ENCODE measurements around the gene SPECC1. TPM values are rescaled to one million over a fixed set of nuclear protein-coding genes. Genes with fewer than 3 reads are reported as not detected.

The SPECC1 gene
- total RNA-seq, 2 donors from 2014 or later: 15.8 to 17.4 TPM

DNA sequence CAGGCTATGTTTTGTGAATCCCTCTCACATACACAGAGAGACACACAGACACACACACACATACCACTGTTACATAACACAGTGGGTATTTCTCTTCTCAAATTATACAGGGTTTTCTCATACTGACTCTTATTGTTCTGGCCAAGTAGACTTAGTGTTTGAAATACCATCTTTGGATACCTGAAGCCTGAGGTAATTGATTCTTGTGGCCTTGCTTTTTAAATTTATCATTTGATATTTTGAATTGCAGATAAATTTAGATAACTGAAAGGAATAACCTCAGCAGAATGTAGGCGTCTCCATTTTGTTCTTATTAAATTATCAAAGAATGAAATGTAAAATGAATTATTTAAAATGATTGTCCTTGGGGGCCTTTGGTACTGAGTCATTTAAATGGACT lies 234.4 kb downstream of the SPECC1 start:
- Histone ChIP-seq H3K36me3 (replicated peaks in 1 of 2; ENCODE audit: insufficient read depth in 1 of 2, low read depth in 2 of 2) (no peaks in the 10 kb centered on the region), H3K4me1 (no peaks in the 10 kb centered on the region), H3K27me3 (no peaks in the 10 kb centered on the region), H3K9me3 (no peaks in the 10 kb centered on the region), H3K4me3 (no peak overlapping the region), H3K27ac (no peak overlapping the region)
- TF ChIP-seq POLR2A (IDR thresholded peaks at IDR 0.05): no peak
- TF ChIP-seq, protein P1, sequence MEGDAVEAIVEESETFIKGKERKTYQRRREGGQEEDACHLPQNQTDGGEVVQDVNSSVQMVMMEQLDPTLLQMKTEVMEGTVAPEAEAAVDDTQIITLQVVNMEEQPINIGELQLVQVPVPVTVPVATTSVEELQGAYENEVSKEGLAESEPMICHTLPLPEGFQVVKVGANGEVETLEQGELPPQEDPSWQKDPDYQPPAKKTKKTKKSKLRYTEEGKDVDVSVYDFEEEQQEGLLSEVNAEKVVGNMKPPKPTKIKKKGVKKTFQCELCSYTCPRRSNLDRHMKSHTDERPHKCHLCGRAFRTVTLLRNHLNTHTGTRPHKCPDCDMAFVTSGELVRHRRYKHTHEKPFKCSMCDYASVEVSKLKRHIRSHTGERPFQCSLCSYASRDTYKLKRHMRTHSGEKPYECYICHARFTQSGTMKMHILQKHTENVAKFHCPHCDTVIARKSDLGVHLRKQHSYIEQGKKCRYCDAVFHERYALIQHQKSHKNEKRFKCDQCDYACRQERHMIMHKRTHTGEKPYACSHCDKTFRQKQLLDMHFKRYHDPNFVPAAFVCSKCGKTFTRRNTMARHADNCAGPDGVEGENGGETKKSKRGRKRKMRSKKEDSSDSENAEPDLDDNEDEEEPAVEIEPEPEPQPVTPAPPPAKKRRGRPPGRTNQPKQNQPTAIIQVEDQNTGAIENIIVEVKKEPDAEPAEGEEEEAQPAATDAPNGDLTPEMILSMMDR (IDR thresholded peaks at IDR 0.05): no peak
- intact Hi-C loops (cut with DNase I): no loop called here
- WGBS, 2 donors: 70 to 90% methylated on average over 1 of the region's 1 CpG
- no peak for DNase-seq
- no peak for ATAC-seq

DNA sequence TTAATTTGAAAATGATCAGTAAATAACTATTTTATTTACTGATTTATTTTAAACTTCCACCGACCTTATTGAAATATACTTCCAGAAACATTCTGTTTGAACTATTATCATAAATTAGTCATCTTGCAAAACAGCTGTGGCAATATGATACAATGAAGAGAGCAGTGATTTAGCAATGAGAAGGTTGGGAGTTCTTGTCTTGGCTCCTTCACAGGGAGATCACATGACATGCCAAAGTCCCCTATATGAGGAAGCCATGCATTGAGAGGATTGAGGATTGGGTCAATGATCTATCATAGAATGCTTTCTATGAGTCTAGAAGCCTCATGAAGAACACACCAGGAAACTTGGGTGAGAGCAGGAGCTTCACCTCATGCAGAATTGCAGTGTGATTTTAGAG lies 235.5 kb downstream of the SPECC1 start:
- 64 to 79% methylated on average over 1 of the region's 1 CpG for WGBS, 2 donors
- TF ChIP-seq, protein P1 (IDR thresholded peaks at IDR 0.05): no peak
- TF ChIP-seq POLR2A (IDR thresholded peaks at IDR 0.05): no peak
- intact Hi-C loops (cut with DNase I): no loop called here

DNA sequence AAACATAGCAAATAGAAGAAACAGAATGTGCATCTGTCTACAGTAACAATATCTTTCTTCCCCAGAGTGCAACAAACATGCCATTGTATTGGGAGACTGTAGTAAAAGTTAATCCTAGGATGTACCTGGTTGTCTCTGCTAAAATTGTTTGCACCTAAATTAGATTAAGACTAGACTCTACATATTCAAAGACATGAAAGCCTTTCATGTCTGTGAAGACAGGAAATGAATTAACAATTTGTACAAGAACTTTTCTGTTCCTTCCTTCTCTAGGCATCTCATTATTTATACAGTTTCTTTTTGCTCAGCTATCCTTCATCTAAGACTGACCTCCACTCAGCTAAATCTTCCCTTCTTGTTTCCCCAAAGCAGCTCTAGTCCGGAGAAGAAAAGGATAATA lies 237.5 kb downstream of the SPECC1 start:
- ATAC-seq (no peak), DNase-seq (no peak)
- Histone ChIP-seq H3K4me1 (no peaks in the 10 kb centered on the region), H3K9me3 (no peaks in the 10 kb centered on the region), H3K4me3 (no peak overlapping the region), H3K27ac (no peak overlapping the region), H3K27me3 (no peaks in the 10 kb centered on the region), H3K36me3 (replicated peaks in 1 of 2; ENCODE audit: insufficient read depth in 1 of 2, low read depth in 2 of 2) (no peaks in the 10 kb centered on the region)
- 81 to 91% methylated on average over 1 of the region's 1 CpG for WGBS, 2 donors
- TF ChIP-seq, protein P1 (IDR thresholded peaks at IDR 0.05): no peak
- TF ChIP-seq POLR2A (IDR thresholded peaks at IDR 0.05): no peak
- intact Hi-C loops (cut with DNase I): no loop called here

More for the DNA sequence above, 235.5 kb downstream of the SPECC1 start:
- no peak overlapping the region for H3K4me3 ChIP-seq
- no peak overlapping the region for H3K27ac ChIP-seq
- no peaks in the 10 kb centered on the region for H3K4me1 ChIP-seq
- H3K27me3 ChIP-seq: no peaks in the 10 kb centered on the region
- H3K36me3 ChIP-seq (replicated peaks in 1 of 2; ENCODE audit: insufficient read depth in 1 of 2, low read depth in 2 of 2): no peaks in the 10 kb centered on the region
- no peaks in the 10 kb centered on the region for H3K9me3 ChIP-seq
- ATAC-seq (no peak), DNase-seq (no peak)

DNA sequence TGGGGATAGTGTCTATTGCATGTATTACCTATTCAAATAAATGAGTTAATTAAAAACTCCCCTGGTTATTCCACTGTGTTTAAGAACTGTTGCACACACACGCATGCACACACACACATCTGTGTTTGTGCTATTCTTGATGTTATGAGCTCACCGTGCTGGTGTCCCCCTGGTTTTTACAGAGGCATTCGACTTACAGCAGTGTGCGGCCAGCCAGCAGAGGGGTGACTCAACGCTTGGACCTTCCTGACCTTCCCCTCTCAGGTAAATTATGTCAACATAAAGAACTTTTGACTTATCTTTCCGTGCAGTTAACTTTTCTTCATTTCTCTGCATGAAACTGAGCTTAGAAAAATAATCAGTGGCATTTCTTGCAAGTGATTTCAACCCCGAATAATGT lies 244.2 kb downstream of the SPECC1 start:
- Histone ChIP-seq H3K27ac (no peak overlapping the region), H3K36me3 (replicated peaks in 1 of 2; ENCODE audit: insufficient read depth in 1 of 2, low read depth in 2 of 2) (no peaks in the 10 kb centered on the region), H3K9me3 (no peaks in the 10 kb centered on the region), H3K4me1 (no peaks in the 10 kb centered on the region), H3K27me3 (no peaks in the 10 kb centered on the region), H3K4me3 (no peak overlapping the region)
- TF ChIP-seq POLR2A (IDR thresholded peaks at IDR 0.05): no peak
- TF ChIP-seq, protein P1 (IDR thresholded peaks at IDR 0.05): no peak
- intact Hi-C loops (cut with DNase I): no loop called here
- 77 to 84% methylated on average over 7 of the region's 7 CpGs for WGBS, 2 donors
- DNase-seq (no peak), ATAC-seq (no peak)

DNA sequence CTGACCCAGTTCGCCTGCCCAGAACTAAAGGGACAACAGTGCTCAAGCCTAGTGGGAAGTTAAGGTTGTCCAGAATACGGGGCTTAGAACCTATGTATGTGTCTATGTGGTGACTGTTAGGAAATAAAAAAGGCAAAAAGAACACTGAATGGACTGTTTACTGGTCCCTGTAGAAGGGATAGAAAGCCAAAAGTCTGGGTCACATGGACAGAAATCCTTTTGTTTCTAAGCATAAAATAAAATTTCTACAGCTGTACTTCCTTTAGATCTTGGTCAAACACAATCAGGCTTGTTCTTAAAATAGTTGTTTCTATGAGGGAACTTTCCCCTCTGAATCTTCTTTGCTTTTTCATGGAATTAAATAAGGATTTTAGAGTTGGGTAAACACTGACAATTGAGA lies 245.4 kb downstream of the SPECC1 start:
- 85% methylated on average over 2 of the region's 2 CpGs for WGBS, 2 donors
- TF ChIP-seq, protein P1 (IDR thresholded peaks at IDR 0.05): no peak
- TF ChIP-seq POLR2A (IDR thresholded peaks at IDR 0.05): no peak
- H3K36me3 ChIP-seq (replicated peaks in 1 of 2; ENCODE audit: insufficient read depth in 1 of 2, low read depth in 2 of 2): peaks cover 0 to 2% of the 10 kb centered on the region in 2 donors
- intact Hi-C loops (cut with DNase I): no loop called here
- H3K27me3 ChIP-seq: no peaks in the 10 kb centered on the region
- ATAC-seq: no peak
- no peak for DNase-seq
- no peaks in the 10 kb centered on the region for H3K9me3 ChIP-seq
- no peak overlapping the region for H3K27ac ChIP-seq
- H3K4me3 ChIP-seq: no peak overlapping the region
- no peaks in the 10 kb centered on the region for H3K4me1 ChIP-seq
